NCI-H1930 (cell line): ENCODE measurements around the gene TRNAU1AP.
"Not testable (repeated sequence)": the region's sequence is repeated elsewhere in the genome, so short reads cannot be mapped to it uniquely, and the experiment has no call there.

Source experiments
- DNase-seq, 2 experiments: peaks; one replicate each; lab custom pipeline; 2025; lab: John Stamatoyannopoulos, UW

Gene TRNAU1AP

DNA sequence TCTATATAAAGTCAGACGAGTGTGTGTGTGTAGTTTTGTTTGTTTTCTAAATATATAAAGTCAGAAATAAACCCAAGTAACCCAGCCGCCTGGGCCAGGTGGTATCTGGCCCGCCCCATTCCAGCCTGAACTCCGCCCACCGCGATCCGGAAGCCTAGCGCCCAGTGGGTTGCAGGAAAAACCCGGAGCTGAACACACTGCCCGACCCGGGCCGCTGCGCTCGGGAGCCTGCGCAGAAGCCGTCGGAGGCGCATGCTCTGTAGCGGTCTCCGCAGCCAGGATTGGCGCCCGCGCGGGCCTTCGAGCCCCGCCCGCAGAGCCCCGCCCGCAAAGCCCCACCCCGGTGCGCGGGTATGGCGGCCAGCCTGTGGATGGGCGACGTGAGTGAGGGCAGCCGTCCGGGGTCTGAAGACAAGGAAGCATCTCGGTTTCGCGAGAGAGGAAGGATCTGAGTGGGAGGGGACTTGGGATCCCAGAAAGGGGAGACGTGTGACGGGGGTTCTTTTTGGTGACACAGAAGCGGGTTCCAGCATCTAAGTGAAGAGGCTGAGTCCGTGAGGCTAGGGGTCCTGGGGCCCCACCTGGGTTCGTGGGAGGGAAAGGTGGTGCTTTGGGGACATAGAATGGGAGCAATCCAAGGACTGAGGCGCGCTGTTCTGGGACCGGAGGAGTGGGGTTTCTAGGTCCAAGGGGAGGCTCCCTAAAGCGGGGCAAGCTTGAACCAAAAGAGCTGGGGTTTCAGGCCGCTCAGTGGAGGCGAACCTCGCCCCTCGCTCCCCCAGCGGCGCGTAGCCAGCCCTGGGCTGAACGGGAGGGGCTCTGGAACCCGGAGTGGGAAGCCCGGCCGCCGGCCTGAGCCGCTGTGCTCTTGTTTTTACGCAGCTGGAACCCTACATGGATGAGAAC lies at the start of gene TRNAU1AP:
TSS of gene TRNAU1AP (plus strand) at position 328 of the 906 bp plus-strand sequence. CDS start at position 354, 26 bp downstream.
- peak; percentile 91 to 96 for DNase-seq

DNA sequence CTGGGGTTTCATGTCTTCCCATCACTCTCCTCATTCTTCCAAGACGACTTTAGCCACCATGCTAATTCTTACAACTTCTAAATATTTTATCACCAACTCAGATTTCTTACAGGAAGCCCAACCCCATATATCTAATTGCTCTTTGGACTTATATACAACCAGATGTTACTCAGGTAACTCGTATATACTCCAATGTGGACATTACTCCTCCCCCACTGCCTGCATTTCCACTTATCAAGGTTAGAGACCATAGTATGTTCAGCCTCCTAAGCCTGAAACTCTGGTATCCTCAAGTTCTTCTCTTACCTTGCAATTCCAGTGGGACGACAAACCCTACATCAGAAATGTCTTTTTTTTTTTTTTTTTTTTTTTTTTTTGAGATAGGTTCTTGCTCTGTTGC lies 49.8 kb upstream of the TRNAU1AP start:
- DNase-seq = no peak

- DNase-seq = peak; percentile 95 to 98
These were observed 47.3 kb upstream of the TRNAU1AP start, which contains the start of gene RCC1 for GRCh38 chr1:28505406-28506187. TSS of gene RCC1 (plus strand) at chr1:28506043. CDS start at chr1:28529867, 23,824 bp downstream.

DNA sequence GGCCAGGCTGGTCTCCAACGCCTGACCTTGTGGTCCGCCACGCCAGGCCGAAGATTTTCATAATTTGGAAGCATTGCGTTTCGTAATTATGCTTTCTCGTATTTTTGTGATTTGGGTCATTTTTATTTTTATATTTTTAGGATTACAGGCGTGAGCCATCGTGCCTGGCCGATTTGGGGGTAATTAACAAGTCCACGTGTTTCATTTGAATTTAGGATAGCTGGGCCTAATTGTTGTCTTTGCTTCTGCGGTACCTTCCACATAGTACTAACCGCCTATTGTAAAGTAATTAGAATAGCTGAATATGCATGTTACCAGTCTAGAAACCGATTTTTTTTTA lies 46.0 kb upstream of the TRNAU1AP start:
- no peak for DNase-seq

DNA sequence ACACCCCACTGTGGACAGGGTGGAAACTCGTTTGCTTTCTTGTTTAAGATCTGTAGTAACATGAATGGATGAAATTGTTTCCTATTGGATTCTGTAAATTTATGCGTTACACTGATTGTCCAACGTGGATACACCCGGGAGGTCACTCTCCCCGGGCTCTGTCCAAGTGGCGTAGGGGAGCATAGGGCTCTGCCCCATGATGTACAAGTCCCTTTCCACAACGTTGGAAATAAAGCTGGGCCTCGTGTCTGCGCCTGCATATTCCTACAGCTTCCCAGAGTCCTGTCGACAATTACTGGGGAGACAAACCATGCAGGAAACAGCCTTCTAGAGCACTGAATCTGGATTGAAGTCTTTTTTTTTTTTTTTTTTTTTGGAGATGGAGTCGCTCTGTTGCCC lies 45.6 kb upstream of the TRNAU1AP start:
- no peak for DNase-seq

- no peak for DNase-seq
These were observed 45.0 kb upstream of the TRNAU1AP start for GRCh38 chr1:28507646-28508434.

DNA sequence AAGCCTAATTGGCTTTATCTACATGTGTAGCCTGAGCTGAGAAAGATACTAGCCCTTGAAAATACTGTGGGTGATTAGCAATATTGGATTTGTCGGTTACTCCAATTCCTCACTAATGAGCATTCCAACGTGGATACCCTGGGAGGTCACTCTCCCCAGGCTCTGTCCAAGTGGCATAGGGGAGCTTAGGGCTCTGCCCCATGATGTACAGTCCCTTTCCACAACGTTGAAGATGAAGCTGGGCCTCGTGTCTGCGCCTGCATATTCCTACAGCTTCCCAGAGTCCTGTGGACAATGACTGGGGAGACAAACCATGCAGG lies 44.5 kb upstream of the TRNAU1AP start:
- DNase-seq = no peak

DNA sequence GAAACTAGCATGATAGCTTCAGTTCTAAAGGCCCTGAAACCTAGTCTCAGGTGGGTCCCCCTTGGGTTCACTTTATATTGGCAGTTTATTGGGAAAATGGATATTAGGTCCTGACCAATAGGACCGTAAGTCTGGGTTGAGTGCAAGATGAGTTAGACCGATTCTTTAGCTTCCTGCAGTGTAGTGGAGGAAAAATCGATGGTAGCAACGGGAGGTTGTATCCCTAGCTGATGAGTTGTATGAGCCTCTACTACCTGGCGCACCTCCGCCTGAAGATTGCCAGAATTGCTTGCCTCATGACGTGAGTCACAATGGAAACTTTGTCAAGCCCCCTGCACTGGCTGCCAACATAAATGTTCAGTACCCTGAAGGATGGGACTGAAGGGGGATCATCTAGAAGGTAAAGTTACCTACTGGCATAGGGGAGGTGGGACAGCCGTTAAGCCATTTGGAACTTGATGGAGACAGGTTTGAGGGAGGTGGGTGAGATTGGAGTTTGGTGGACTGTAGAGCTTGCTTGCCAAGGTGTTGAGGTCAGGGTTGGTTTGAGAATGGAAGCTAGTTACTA lies 43.1 kb upstream of the TRNAU1AP start:
- DNase-seq = no peak

GRCh38 chr1:28510273-28510969 lies 42.5 kb upstream of the TRNAU1AP start:
- no peak for DNase-seq

GRCh38 chr1:28510970-28511440 lies 41.9 kb upstream of the TRNAU1AP start:
- DNase-seq = no peak

DNA sequence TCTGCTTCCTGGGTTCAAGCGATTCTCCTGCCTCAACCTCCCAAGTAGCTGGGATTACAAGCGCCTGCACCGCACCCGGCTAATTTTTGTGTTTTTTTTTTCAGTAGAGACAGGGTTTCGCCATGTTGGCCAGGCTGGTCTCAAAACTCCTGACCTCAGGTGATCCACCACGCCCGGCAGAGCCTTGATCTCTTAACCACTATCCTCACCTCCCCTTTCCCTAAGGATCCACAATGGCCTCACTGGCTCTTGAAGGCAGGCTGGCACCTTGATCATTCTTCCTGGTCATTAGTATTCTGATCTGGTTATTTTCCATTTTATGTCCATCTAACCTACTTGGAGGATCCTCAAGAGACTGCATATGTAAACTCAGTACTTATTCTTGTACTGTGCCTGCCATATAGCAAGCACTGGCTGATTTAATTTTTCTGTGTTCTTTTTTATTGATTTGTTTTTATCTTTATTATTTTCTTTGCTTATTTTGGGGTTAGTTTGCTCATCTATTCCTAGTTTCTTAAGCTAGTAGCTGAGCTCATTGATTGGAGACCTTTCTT lies 40.8 kb upstream of the TRNAU1AP start:
- no peak for DNase-seq

GRCh38 chr1:28514445-28514933 lies 38.4 kb upstream of the TRNAU1AP start:
- not testable (repeated sequence) for DNase-seq

DNA sequence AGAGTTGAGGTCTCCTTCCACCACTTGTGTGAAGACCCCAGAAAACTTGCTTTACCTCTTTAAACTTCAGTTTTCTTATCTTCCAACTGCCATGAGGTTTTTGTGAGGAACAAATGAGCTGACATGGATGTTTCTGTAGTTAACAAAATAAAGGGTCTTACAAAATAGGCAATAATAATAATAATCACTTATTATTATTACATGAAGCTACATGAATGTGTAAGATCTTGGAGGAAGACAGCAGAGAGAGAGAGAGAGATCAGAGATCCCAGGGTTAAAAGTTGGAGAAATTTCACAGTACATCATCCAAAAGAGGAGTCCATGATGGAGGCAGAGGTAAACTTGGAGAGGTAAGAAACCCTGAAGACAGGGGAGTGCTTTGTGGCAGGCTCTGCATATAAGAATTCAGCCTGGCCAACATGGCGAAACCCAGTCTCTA lies 36.3 kb upstream of the TRNAU1AP start:
- no peak for DNase-seq

GRCh38 chr1:28517649-28517999 lies 35.3 kb upstream of the TRNAU1AP start:
- DNase-seq = no peak

DNA sequence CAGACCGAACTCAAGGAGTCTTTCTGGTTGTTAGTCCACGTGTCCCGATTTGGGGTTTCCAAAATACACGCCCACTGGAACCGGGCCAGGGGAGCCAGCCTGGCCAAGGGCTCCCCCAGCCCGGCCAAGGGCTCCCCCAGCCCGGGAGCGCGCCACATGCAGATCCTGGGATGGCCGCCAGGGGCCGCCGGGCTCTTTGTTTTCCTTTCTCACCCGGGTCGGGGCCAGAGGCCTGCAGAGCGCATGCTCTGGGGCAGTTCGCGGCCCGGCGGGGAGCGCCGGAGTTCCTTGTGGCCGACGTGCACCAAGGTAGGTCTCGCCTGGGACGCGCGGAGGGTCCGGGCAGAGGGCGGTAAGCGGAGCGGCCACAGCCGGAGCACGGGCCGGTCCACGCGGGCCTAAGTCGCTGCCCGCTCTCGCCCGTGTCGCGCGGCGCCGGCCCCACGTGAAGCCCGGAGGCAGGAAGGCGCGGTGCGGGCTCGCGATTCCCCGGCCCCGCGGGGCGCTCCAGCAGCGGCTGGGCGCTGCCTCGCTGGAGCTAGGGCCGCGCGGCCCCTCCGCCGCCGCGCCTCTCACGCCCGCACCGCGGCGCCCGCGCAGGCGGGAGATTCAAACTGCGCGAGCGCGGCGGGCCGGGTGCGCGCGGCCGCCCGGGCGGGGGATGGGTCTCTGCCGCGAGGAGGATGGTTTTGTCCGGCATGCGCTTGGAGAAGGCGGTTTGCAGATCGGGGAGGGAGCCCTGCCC lies 34.7 kb upstream of the TRNAU1AP start:
- peak; percentile 86 to 87 for DNase-seq

GRCh38 chr1:28518745-28519341 lies 34.0 kb upstream of the TRNAU1AP start:
- no peak for DNase-seq

- DNase-seq = no peak
These were observed 32.7 kb upstream of the TRNAU1AP start for GRCh38 chr1:28519946-28520725.

GRCh38 chr1:28520796-28521195 lies 32.1 kb upstream of the TRNAU1AP start:
- not testable (repeated sequence) for DNase-seq
